Dermis lymphatic vessel endothelial cell (primary cell): ENCODE data around the gene ZNF559. TPM values are rescaled to one million over a fixed set of nuclear protein-coding genes. Genes with fewer than 3 reads are reported as not detected.

Experiments used
- total RNA-seq: library from RNA; depleted of rRNA; stranded (reverse); fragments of >200 nt; gene quantifications from 2 replicates; pipeline ENCODE4 v1.2.1, GENCODE V29; 2014

The ZNF559 gene
- total RNA-seq: 14.2 and 14.4 TPM in 2 replicates

DNA sequence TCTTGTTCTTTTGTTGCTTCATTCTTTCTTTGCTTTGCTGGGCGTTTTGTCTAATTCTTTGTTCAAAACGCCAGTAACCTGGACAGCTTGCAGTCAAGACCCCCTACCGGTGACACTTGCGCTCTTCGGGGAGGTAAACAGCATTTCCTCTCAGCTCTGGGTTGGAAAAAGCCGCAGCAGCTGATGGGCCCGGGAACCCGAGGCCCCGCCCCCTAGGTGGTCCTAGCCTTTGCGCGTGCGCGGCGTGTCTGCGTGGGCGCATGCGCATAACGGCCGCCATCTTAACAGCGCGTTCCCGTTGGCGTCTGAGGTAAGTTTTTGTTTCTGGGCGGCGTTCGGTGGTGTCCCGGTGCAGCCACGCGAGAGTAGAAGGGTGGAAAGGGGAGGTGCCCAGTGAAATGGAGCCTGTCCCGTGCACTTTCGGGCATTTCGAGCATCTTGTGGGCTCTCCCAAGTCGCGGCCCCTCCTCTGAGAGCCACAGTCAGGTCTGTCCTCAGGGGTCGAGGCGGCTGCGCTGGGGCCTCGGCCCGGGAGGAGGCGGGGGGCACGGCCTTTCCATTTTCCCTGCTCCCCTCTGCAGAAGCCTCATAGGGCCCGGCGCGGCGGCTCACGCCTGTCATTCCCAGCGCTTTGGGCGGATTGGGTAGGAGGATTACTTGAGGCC is at the start of gene ZNF559:
Gene ZNF559, plus strand, starts transcription at position 261 of the 665 bp plus-strand sequence. CDS start 14,371 bp downstream, outside the sequence.

DNA sequence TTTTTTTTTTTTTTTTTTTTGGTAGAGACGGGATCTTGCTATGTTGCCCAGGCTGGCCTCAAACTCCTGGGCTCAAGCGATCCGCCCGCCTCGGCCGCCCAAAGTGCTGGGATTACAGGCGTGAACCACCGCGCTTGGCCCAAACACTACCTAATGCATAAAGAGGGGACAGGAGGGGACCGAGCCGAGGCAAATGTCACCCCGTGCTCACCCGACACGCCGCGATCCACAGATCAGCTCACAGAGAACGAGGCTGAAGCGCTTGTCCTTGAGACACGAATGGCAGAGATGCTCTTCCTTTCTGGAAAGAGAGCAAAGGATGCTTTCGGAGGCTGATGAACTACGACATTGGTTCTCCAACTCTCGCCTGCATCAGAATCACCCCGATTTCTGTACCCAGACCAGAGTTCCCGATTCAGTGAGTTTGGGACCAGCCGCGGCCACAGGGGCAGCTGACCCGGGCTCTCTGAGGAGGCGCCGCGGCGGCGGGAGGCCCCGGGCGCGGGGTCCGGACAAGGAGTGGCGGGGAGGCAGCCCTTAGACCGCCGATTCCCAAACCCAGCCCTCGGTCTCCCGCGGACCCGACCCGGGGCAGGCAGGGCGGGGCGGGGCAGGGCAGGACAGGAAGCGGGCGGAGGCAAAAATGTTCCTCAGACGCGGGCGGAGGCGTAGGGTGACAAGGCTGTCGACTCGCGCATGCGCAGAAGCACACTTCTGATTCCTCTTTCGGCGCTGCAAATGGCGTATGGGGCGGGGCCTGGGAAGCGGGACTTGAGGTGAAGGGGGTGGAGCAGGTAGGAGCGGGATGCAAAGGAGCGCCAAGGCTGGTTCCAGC is 14.6 kb upstream of the ZNF559 start, which contains the start of gene ZNF699:
Gene ZNF699, minus strand, starts transcription at position 700 of the 835 bp plus-strand sequence. CDS start 4,719 bp downstream, outside the sequence.

DNA sequence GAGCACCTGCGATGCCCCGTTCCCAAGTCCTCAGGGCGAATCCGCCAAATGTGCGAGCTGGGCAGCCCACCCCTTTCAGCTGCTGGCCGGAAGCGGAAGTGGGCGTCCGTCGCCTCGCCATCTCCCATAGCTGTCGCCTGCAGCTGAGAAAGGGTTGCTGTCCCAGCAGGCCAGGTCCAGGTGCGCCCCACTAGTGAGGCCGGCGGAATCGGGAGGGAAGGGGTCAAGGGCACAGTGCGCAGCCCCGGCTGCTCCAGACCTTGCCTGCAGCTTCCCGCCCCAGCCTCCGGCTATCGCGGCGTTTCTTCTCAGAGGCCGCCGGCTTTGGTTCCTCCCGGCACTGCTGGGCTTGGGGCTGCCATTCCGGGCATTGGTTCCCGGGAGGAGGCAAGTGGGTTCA is 38.9 kb downstream of the ZNF559 start, which contains the start of gene ZNF177:
Gene ZNF177, plus strand, starts transcription at position 109 of the 400 bp plus-strand sequence. CDS start 15,299 bp downstream, outside the sequence.

Other genes starting within 250 kb of the ZNF559 start
- not detected in 2 replicates for gene OR1M1, start 237.1 kb upstream of the ZNF559 start, total RNA-seq
- gene OR7G2, start 216.7 kb upstream of the ZNF559 start, total RNA-seq: not detected in 2 replicates
- not detected in 2 replicates for gene OR7G1, start 208.4 kb upstream of the ZNF559 start, total RNA-seq
- gene OR7G3, start 197.2 kb upstream of the ZNF559 start, total RNA-seq: not detected in 2 replicates
- gene ZNF317, start 183.8 kb upstream of the ZNF559 start, total RNA-seq: 9.9 and 12.2 TPM in 2 replicates
- not detected in 2 replicates for gene OR7D2, start 145.2 kb upstream of the ZNF559 start, total RNA-seq
- gene OR7D4, start 104.6 kb upstream of the ZNF559 start, total RNA-seq: not detected in 2 replicates
- gene OR7E24, start 73.2 kb upstream of the ZNF559 start, total RNA-seq: not detected in 2 replicates
- 6.1 and 6.9 TPM in 2 replicates for gene ZNF699, start 14.3 kb upstream of the ZNF559 start, total RNA-seq
- 0.76 and 0.86 TPM in 2 replicates for gene ZNF177, start 38.8 kb downstream of the ZNF559 start, total RNA-seq
- gene ZNF266, start 111.4 kb downstream of the ZNF559 start, total RNA-seq: 11.8 and 13.8 TPM in 2 replicates
- under 0.01 TPM in 1 of 2 replicates, not detected in the other for gene ZNF560, start 174.4 kb downstream of the ZNF559 start, total RNA-seq
- 16.4 and 24.8 TPM in 2 replicates for gene ZNF426, start 214.5 kb downstream of the ZNF559 start, total RNA-seq